SJSA1 (cell line): ENCODE results near the gene JARID2. TPM values are rescaled to one million over a fixed set of nuclear protein-coding genes. Genes with fewer than 3 reads are reported as not detected.

Experiments
- DNase-seq, 2 experiments: peaks; one replicate each; pipeline ENCODE4 v3.0.0-alpha.2; 2015 to 2020; ENCODE audit warnings: low spot score in 2 of 2, low read depth in 1 of 2
- H3K27ac ChIP-seq: fragments of 250-450 bp; sonication (Bioruptor Pico); 2 replicates; pipeline ENCODE4 v1.5.1; 2020; ENCODE audit warnings: mild to moderate bottlenecking, moderate library complexity
- H3K27me3 ChIP-seq: fragments of 250-450 bp; sonication (Bioruptor Pico); replicated peaks from 2 replicates; pipeline ENCODE4 v1.5.1; 2020; ENCODE audit warnings: mild to moderate bottlenecking, moderate library complexity
- H3K36me3 ChIP-seq: fragments of 250-450 bp; sonication (Bioruptor Pico); 2 replicates; pipeline ENCODE4 v1.5.1; 2020; ENCODE audit warnings: mild to moderate bottlenecking
- H3K4me1 ChIP-seq: fragments of 250-450 bp; sonication (Bioruptor Pico); replicated peaks from 2 replicates; pipeline ENCODE4 v1.6.1; 2021; ENCODE audit warnings: mild to moderate bottlenecking
- H3K4me3 ChIP-seq: fragments of 250-450 bp; sonication (Bioruptor Pico); 2 replicates; pipeline ENCODE4 v1.5.1; 2020; ENCODE audit warnings: mild to moderate bottlenecking
- H3K9me3 ChIP-seq: fragments of 250-450 bp; sonication (Bioruptor Pico); replicated peaks from 2 replicates; pipeline ENCODE4 v1.5.1; 2020; ENCODE audit warnings: mild to moderate bottlenecking
- total RNA-seq: library from RNA; depleted of rRNA; stranded (reverse); fragments of >200 nt; shearing (Covaris generic); gene quantifications from 2 replicates; pipeline ENCODE4 v1.2.3, GENCODE V29; 2014

JARID2 gene
- total RNA-seq, 1 experiment from 2014 or later = 7.0 TPM

GRCh38 chr6:15375638-15376290 is 129.9 kb downstream of the JARID2 start:
- no peaks in the 10 kb centered on the region; the same call in 1 of the 2 replicates for H3K9me3 ChIP-seq
- H3K4me1 ChIP-seq = peaks cover 4% of the 10 kb centered on the region; the same call in 1 of the 2 replicates
- H3K27ac ChIP-seq = no peak overlapping the region
- no peaks in the 10 kb centered on the region for H3K27me3 ChIP-seq
- no peak overlapping the region for H3K4me3 ChIP-seq
- no peak for DNase-seq
- 0 out of 2 replicates have a peak, but pooled peaks cover 3% of the 10 kb centered on the region for H3K36me3 ChIP-seq

- Histone ChIP-seq H3K27me3 (no peaks in the 10 kb centered on the region), H3K4me3 (no peak overlapping the region), H3K27ac (no peak overlapping the region), H3K4me1 (no peaks in the 10 kb centered on the region), H3K9me3 (no peaks in the 10 kb centered on the region; the same call in 1 of the 2 replicates), H3K36me3 (0 out of 2 replicates have a peak, but pooled peaks cover 3% of the 10 kb centered on the region)
- DNase-seq = no peak
These were observed 131.1 kb downstream of the JARID2 start for GRCh38 chr6:15376900-15377487.

- no peak overlapping the region for H3K4me3 ChIP-seq
- H3K27ac ChIP-seq = no peak overlapping the region
- no peaks in the 10 kb centered on the region for H3K27me3 ChIP-seq
- 0 out of 2 replicates have a peak, but pooled peaks cover 3% of the 10 kb centered on the region for H3K36me3 ChIP-seq
- H3K4me1 ChIP-seq = no peaks in the 10 kb centered on the region
- DNase-seq = no peak
- no peaks in the 10 kb centered on the region; the same call in 1 of the 2 replicates for H3K9me3 ChIP-seq
These were observed 132.4 kb downstream of the JARID2 start for GRCh38 chr6:15378272-15378671.

- Histone ChIP-seq H3K36me3 (0 out of 2 replicates have a peak, but pooled peaks cover 3% of the 10 kb centered on the region), H3K27ac (no peak overlapping the region), H3K4me3 (no peak overlapping the region), H3K4me1 (no peaks in the 10 kb centered on the region), H3K27me3 (no peaks in the 10 kb centered on the region), H3K9me3 (no peaks in the 10 kb centered on the region; the same call in 1 of the 2 replicates)
- no peak for DNase-seq
These were observed 133.0 kb downstream of the JARID2 start for GRCh38 chr6:15378866-15379265.

GRCh38 chr6:15380351-15380750 is 134.5 kb downstream of the JARID2 start:
- H3K36me3 ChIP-seq = no peaks in the 10 kb centered on the region
- H3K27me3 ChIP-seq = no peaks in the 10 kb centered on the region
- no peaks in the 10 kb centered on the region; the same call in 1 of the 2 replicates for H3K9me3 ChIP-seq
- no peak overlapping the region for H3K27ac ChIP-seq
- no peak overlapping the region for H3K4me3 ChIP-seq
- no peak for DNase-seq
- H3K4me1 ChIP-seq = no peaks in the 10 kb centered on the region

- no peaks in the 10 kb centered on the region for H3K27me3 ChIP-seq
- H3K4me3 ChIP-seq = no peak overlapping the region
- no peak overlapping the region for H3K27ac ChIP-seq
- no peaks in the 10 kb centered on the region for H3K4me1 ChIP-seq
- no peak for DNase-seq
- H3K36me3 ChIP-seq = no peaks in the 10 kb centered on the region
- H3K9me3 ChIP-seq = no peaks in the 10 kb centered on the region
These were observed 136.2 kb downstream of the JARID2 start for GRCh38 chr6:15382089-15382488.

- Histone ChIP-seq H3K36me3 (no peaks in the 10 kb centered on the region), H3K9me3 (no peaks in the 10 kb centered on the region)
- DNase-seq = no peak
These were observed 136.8 kb downstream of the JARID2 start for GRCh38 chr6:15382712-15383111.

GRCh38 chr6:15384901-15385300 is 139.0 kb downstream of the JARID2 start:
- Histone ChIP-seq H3K27ac (no peak overlapping the region), H3K4me1 (peaks cover 1% of the 10 kb centered on the region; the same call in 1 of the 2 replicates), H3K4me3 (no peak overlapping the region), H3K36me3 (no peaks in the 10 kb centered on the region), H3K9me3 (no peaks in the 10 kb centered on the region), H3K27me3 (no peaks in the 10 kb centered on the region)
- DNase-seq = no peak

More at GRCh38 chr6:15382712-15383111, 136.8 kb downstream of the JARID2 start:
- H3K27me3 ChIP-seq = no peaks in the 10 kb centered on the region
- no peaks in the 10 kb centered on the region for H3K4me1 ChIP-seq
- H3K4me3 ChIP-seq = no peak overlapping the region
- H3K27ac ChIP-seq = no peak overlapping the region

GRCh38 chr6:15385521-15385920 is 139.7 kb downstream of the JARID2 start:
- Histone ChIP-seq H3K27ac (no peak overlapping the region), H3K36me3 (no peaks in the 10 kb centered on the region), H3K4me3 (no peak overlapping the region), H3K27me3 (no peaks in the 10 kb centered on the region), H3K9me3 (no peaks in the 10 kb centered on the region), H3K4me1 (peaks cover 8% of the 10 kb centered on the region; the same call in 1 of the 2 replicates)
- DNase-seq = no peak

GRCh38 chr6:15386110-15386755 is 140.4 kb downstream of the JARID2 start:
- Histone ChIP-seq H3K4me3 (no peak overlapping the region), H3K27me3 (no peaks in the 10 kb centered on the region), H3K4me1 (peaks cover 8% of the 10 kb centered on the region; the same call in 1 of the 2 replicates), H3K9me3 (no peaks in the 10 kb centered on the region), H3K36me3 (no peaks in the 10 kb centered on the region), H3K27ac (no peak overlapping the region)
- DNase-seq = no peak

GRCh38 chr6:15386756-15387112 is 140.9 kb downstream of the JARID2 start:
- Histone ChIP-seq H3K4me1 (peaks cover 8% of the 10 kb centered on the region; the same call in 1 of the 2 replicates), H3K27ac (no peak overlapping the region), H3K27me3 (no peaks in the 10 kb centered on the region), H3K4me3 (no peak overlapping the region), H3K9me3 (no peaks in the 10 kb centered on the region), H3K36me3 (no peaks in the 10 kb centered on the region)
- DNase-seq = no peak

- H3K27ac ChIP-seq = no peak overlapping the region
- no peaks in the 10 kb centered on the region for H3K36me3 ChIP-seq
- no peak for DNase-seq
- H3K4me1 ChIP-seq = peaks cover 8% of the 10 kb centered on the region; the same call in 1 of the 2 replicates
- H3K9me3 ChIP-seq = no peaks in the 10 kb centered on the region
- no peaks in the 10 kb centered on the region for H3K27me3 ChIP-seq
- no peak overlapping the region for H3K4me3 ChIP-seq
These were observed 141.2 kb downstream of the JARID2 start for GRCh38 chr6:15387118-15387517.

GRCh38 chr6:15389084-15389764 is 143.4 kb downstream of the JARID2 start:
- H3K9me3 ChIP-seq = no peaks in the 10 kb centered on the region
- H3K27me3 ChIP-seq = no peaks in the 10 kb centered on the region
- H3K4me1 ChIP-seq = peaks cover 8% of the 10 kb centered on the region; the same call in 1 of the 2 replicates
- no peak overlapping the region for H3K27ac ChIP-seq
- no peak for DNase-seq
- no peaks in the 10 kb centered on the region for H3K36me3 ChIP-seq
- H3K4me3 ChIP-seq = no peak overlapping the region
